ENCODE measurements around the gene LRRC8C. TPM values are rescaled to one million over a fixed set of nuclear protein-coding genes. Genes with fewer than 3 reads are reported as not detected.
A peak's percentile ranks its signal among the peaks of the same experiment; 100 is the strongest.

The LRRC8C gene
- total RNA-seq, 2 experiments from 2014 or later: 32.9 to 35.0 TPM

DNA sequence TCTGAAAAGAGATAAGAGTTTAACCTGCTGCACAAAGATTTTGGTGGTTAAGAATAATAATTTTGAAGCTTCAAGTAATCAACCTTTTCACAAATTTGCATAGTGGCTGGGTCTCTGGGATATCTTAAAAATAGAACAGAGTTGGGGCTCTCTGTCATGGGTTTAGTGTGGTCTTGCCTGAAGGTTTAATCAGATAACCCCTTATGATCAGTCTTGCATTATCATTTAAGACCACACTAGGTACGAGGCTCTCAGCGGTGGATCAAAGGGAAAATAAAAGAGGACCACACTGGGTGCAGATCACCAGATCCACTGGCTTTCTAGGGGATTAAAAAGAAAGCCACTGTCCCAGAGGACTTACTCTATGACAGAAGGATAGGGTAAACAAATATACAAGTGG, 19.5 kb downstream of the LRRC8C start:
- peaks cover 63% of the 10 kb centered on the region for H3K36me3 Mint-ChIP-seq (ENCODE audit: low read depth)
- peaks cover 11% of the 10 kb centered on the region for H3K9me3 Mint-ChIP-seq (ENCODE audit: insufficient read depth)
- peak; percentile 23 for ATAC-seq
- H3K27me3 Mint-ChIP-seq (ENCODE audit: low read depth): no peaks in the 10 kb centered on the region
- H3K4me3 Mint-ChIP-seq: no peak overlapping the region
- DNase-seq: no peak
- H3K4me1 Mint-ChIP-seq (ENCODE audit: low read depth): peaks cover 86% of the 10 kb centered on the region
- CTCF ChIA-PET: interaction anchor here (1.0 to 1.6 kb wide), 3 partner anchors 12 to 129 kb away, joined by 3 to 4 read pairs (median 3); no protein-coding TSS in a partner anchor
- peak overlapping the region; percentile 39 for H3K27ac Mint-ChIP-seq
- POLR2A ChIA-PET: interaction anchor here (0.9 to 5.1 kb wide), 3 partner anchors 8 to 17 kb away, joined by 3 to 19 read pairs (median 4); no protein-coding TSS in a partner anchor

DNA sequence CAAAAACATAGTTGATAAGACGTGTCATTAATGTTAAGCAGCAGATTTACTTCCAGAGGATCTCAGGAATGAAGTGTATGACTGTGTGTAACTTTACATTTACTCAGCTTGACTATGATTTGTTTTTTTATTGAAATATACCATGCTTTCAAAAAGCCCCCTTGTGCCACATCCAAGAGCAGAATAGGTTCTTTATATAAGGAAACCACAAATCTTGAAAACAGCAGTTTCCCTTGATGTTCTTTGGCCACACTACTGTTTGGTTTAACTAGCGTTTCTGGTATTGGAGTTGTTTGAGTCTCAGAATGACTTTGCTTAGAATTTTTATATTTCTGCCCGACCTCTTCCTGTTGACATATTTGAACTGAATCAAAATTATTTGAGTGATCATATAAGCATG, 25.0 kb downstream of the LRRC8C start:
- Mint-ChIP-seq H3K4me3 (peak overlapping the region; percentile 60), H3K27ac (peak overlapping the region; percentile 79), H3K27me3 (ENCODE audit: low read depth) (no peaks in the 10 kb centered on the region), H3K4me1 (ENCODE audit: low read depth) (peaks cover 92% of the 10 kb centered on the region), H3K9me3 (ENCODE audit: insufficient read depth) (peaks cover 9% of the 10 kb centered on the region), H3K36me3 (ENCODE audit: low read depth) (peaks cover 61% of the 10 kb centered on the region)
- ChIA-PET POLR2A (interaction anchor here (1.9 to 6.6 kb wide), 4 partner anchors 23 to 105 kb away, joined by 6 to 38 read pairs (median 11); partner anchors contain the start of gene LRRC8C), CTCF (interaction anchor here (0.9 to 7.2 kb wide), 9 partner anchors 10 to 105 kb away, joined by 3 to 80 read pairs (median 11); partner anchors contain the start of gene LRRC8C)
- peak; percentile 59 for DNase-seq
- ATAC-seq: peak; percentile 84

DNA sequence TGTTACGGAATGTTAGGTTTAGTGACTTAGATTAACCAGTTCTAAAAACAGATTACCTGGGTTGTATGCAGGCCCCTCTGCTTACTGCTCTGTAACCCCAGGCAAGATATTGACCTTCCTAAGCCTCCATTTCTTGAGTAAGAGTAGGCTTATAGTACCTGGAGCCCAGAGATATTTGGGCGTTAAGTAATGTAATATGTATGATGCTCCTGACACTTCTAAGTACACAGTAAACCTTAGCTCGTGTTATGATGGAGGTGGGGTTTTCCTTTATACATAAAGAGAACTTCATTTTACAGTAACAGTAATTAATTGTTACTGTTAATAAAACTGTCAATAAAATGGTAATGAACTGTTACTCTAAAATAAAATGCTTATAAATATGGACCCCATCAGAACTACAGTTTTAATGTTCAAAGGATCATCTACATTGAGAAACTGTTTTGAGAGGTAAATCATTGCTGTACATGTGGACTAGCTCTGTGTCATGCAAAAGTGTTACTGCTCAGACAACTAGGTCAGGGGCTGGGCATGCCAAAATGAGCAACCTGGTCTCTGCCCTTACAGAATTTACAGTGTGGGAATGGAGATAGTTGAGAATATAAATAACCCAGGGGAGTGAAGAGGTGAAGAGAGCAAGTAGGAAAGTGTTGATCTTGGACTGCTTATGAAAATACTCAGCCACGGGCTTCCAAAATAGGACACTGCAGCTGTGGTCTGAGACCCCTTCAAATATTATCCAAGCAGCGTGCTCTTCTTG, 26.6 kb downstream of the LRRC8C start:
- H3K27me3 Mint-ChIP-seq (ENCODE audit: low read depth): no peaks in the 10 kb centered on the region
- peak overlapping the region; percentile 76 for H3K27ac Mint-ChIP-seq
- H3K4me1 Mint-ChIP-seq (ENCODE audit: low read depth): peaks cover 91% of the 10 kb centered on the region
- ChIA-PET CTCF (interaction anchor here (0.7 to 7.2 kb wide), 10 partner anchors 9 to 329 kb away, joined by 3 to 80 read pairs (median 14); partner anchors contain the start of gene LRRC8C), POLR2A (interaction anchor here (0.9 to 6.6 kb wide), 10 partner anchors 8 to 184 kb away, joined by 3 to 38 read pairs (median 5); partner anchors contain the start of gene LRRC8C)
- peaks cover 64% of the 10 kb centered on the region for H3K36me3 Mint-ChIP-seq (ENCODE audit: low read depth)
- DNase-seq (no peak), ATAC-seq (peak; percentile 22)
- H3K4me3 Mint-ChIP-seq: no peak overlapping the region
- peaks cover 18% of the 10 kb centered on the region for H3K9me3 Mint-ChIP-seq (ENCODE audit: insufficient read depth)

DNA sequence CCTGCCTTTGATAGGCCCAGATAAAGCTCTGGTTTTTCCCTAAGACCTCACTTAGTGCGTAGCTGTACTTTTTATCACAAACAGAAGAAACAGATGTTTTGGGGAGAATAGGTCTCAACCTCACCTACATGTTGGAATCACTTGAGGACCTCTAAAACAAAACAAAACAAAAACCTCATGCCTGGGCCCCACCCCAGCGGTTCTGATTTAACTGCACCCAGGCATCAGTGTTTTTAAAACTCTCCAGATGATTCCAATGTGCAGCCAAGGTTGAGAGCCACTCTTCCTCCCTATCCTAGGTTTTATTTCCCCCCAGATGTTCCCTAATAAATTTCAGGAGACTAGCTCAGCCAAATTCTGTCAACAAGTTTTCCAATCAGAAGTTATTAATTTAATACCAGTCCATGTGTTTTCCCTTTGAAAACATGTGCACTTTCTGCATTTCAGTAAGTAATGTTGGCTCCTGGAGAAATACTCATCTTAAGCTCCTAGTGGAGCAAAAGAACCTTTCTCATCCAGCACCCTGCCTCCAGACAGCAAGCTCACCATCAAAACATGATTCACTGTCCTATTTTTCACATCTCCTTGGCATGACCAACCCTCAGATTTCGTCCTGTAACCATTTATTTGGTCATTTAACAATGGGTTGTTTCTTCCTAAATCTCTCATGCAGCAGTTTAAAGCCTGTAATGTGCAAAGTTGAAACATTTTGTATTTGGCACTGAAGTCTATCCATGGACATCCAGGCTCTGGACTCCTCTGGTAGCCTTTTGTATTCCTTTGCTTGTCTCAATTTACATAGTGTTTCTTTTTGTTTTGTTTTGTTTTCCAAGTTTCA, 27.5 kb downstream of the LRRC8C start:
- Mint-ChIP-seq H3K27me3 (ENCODE audit: low read depth) (no peaks in the 10 kb centered on the region), H3K9me3 (ENCODE audit: insufficient read depth) (peaks cover 10% of the 10 kb centered on the region), H3K4me3 (peak overlapping the region; percentile 15), H3K36me3 (ENCODE audit: low read depth) (peaks cover 62% of the 10 kb centered on the region), H3K27ac (peak overlapping the region; percentile 76), H3K4me1 (ENCODE audit: low read depth) (peaks cover 89% of the 10 kb centered on the region)
- DNase-seq: no peak
- ChIA-PET CTCF (interaction anchor here (0.7 to 7.2 kb wide), 8 partner anchors 9 to 103 kb away, joined by 3 to 80 read pairs (median 4); partner anchors contain the start of gene LRRC8C), POLR2A (interaction anchor here (1.1 to 6.6 kb wide), 6 partner anchors 9 to 59 kb away, joined by 3 to 38 read pairs (median 5); partner anchors contain the start of gene LRRC8C)
- ATAC-seq: no peak

DNA sequence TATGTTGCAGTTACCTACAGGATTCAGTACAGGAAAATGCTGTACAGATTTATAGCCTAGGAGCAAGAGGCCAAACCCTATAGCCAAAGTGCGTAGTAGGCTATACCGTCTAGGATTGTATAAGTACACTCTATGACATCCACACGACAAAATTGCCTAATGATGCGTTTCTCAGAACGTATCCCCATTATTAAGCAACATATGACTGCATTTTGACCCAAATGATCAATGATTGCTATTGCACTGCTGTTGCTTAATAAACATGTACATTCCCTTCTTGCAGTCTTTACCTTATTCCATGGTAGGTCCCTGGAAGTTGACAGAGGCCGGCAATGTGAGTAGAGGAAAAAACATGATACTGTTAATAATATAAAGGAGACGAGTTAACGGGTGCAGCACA, 33.0 kb downstream of the LRRC8C start:
- peaks cover 61% of the 10 kb centered on the region for H3K36me3 Mint-ChIP-seq (ENCODE audit: low read depth)
- ChIA-PET CTCF (interaction anchor here (5.9 kb wide), 1 partner anchor 97 kb away, joined by 25 read pairs; no protein-coding TSS in a partner anchor), POLR2A (no interaction called here)
- ATAC-seq: no peak
- H3K9me3 Mint-ChIP-seq (ENCODE audit: insufficient read depth): peaks cover 10% of the 10 kb centered on the region
- DNase-seq: no peak
- H3K4me3 Mint-ChIP-seq: no peak overlapping the region
- H3K27ac Mint-ChIP-seq: no peak overlapping the region
- no peaks in the 10 kb centered on the region for H3K27me3 Mint-ChIP-seq (ENCODE audit: low read depth)
- peaks cover 77% of the 10 kb centered on the region for H3K4me1 Mint-ChIP-seq (ENCODE audit: low read depth)

DNA sequence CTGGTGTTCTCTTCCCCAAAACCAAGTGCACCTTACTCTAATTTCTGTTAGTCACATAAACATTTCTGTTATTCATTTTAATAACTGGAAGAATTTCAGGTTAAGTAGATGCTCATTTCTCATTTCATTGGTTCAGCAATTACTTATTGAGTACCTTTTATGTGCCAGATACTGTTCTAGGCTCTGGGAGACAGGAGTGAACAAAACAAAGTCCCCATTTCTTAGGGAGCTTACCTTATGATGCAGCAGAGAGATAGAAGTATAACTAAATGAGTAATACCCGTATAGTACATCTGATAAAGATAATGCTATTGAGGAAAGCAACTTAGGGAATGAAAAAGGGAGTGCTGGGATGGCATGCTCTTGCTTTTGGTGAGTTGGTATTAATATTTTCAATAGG, 33.7 kb downstream of the LRRC8C start:
- POLR2A ChIA-PET: interaction anchor here (1.3 kb wide), 1 partner anchor 91 kb away, joined by 5 read pairs; no protein-coding TSS in a partner anchor
- H3K36me3 Mint-ChIP-seq (ENCODE audit: low read depth): peaks cover 60% of the 10 kb centered on the region

DNA sequence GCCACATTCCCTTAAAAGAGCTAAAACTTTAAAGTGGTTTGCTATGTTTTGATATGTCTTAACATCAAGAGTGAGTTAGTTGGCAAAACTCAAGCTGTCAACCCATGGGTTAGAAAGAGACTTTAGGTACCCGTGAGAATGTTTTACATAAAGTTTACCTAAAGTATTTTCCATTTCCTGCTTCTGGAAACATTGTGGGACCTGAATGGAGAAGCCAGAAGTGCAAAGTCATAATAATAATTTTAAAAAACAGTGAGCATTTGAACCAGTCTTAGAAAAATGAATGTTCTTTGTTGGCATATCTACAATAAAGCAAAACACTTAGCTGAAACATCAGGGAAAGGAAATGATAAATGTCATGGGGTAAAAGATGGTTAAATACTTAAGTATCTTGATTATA, 34.8 kb downstream of the LRRC8C start:
- ChIA-PET POLR2A (interaction anchor here (0.7 to 1.3 kb wide), 2 partner anchors 60 to 90 kb away, joined by 3 to 5 read pairs; no protein-coding TSS in a partner anchor), CTCF (interaction anchor here (0.9 to 5.9 kb wide), 7 partner anchors 8 to 113 kb away, joined by 3 to 25 read pairs (median 4); no protein-coding TSS in a partner anchor)
- peaks cover 73% of the 10 kb centered on the region for H3K4me1 Mint-ChIP-seq (ENCODE audit: low read depth)
- H3K4me3 Mint-ChIP-seq: no peak overlapping the region
- peak overlapping the region; percentile 41 for H3K27ac Mint-ChIP-seq
- H3K36me3 Mint-ChIP-seq (ENCODE audit: low read depth): peaks cover 60% of the 10 kb centered on the region
- peaks cover 10% of the 10 kb centered on the region for H3K9me3 Mint-ChIP-seq (ENCODE audit: insufficient read depth)
- ATAC-seq (no peak), DNase-seq (no peak)
- no peaks in the 10 kb centered on the region for H3K27me3 Mint-ChIP-seq (ENCODE audit: low read depth)

More for the DNA sequence above, 33.7 kb downstream of the LRRC8C start:
- CTCF ChIA-PET: interaction anchor here (0.9 to 5.9 kb wide), 4 partner anchors 8 to 114 kb away, joined by 3 to 25 read pairs (median 14); no protein-coding TSS in a partner anchor
- ATAC-seq (no peak), DNase-seq (no peak)
- H3K9me3 Mint-ChIP-seq (ENCODE audit: insufficient read depth): peaks cover 10% of the 10 kb centered on the region
- no peak overlapping the region for H3K4me3 Mint-ChIP-seq
- no peak overlapping the region for H3K27ac Mint-ChIP-seq
- no peaks in the 10 kb centered on the region for H3K27me3 Mint-ChIP-seq (ENCODE audit: low read depth)
- peaks cover 77% of the 10 kb centered on the region for H3K4me1 Mint-ChIP-seq (ENCODE audit: low read depth)

DNA sequence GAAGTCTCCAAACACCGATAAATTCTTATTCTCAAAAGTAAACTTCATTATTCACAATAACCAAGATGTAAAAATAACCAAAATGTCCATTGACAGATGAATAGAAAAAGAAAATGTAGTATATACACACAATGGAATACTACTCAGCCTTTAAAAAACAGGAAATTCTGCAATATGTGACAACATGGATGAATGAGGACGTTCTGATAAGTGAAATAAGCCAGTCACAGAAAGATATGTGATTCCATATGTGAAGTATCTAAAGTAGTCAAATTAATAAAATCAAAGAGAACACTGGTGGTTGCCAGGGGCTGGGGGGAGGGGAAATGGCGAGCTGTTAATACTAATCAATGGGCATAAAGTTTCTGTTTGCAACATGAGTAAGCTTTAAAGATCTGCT, 36.0 kb downstream of the LRRC8C start:
- POLR2A ChIA-PET: interaction anchor here (1.2 kb wide), 1 partner anchor 9 kb away, joined by 5 read pairs; no protein-coding TSS in a partner anchor
- H3K36me3 Mint-ChIP-seq (ENCODE audit: low read depth): peaks cover 61% of the 10 kb centered on the region
- no peak overlapping the region for H3K4me3 Mint-ChIP-seq
- CTCF ChIA-PET: interaction anchor here (1.5 to 5.9 kb wide), 3 partner anchors 10 to 94 kb away, joined by 4 to 25 read pairs (median 24); no protein-coding TSS in a partner anchor
- H3K27me3 Mint-ChIP-seq (ENCODE audit: low read depth): no peaks in the 10 kb centered on the region
- peaks cover 78% of the 10 kb centered on the region for H3K4me1 Mint-ChIP-seq (ENCODE audit: low read depth)
- DNase-seq (no peak), ATAC-seq (no peak)
- peaks cover 5% of the 10 kb centered on the region for H3K9me3 Mint-ChIP-seq (ENCODE audit: insufficient read depth)
- no peak overlapping the region for H3K27ac Mint-ChIP-seq

DNA sequence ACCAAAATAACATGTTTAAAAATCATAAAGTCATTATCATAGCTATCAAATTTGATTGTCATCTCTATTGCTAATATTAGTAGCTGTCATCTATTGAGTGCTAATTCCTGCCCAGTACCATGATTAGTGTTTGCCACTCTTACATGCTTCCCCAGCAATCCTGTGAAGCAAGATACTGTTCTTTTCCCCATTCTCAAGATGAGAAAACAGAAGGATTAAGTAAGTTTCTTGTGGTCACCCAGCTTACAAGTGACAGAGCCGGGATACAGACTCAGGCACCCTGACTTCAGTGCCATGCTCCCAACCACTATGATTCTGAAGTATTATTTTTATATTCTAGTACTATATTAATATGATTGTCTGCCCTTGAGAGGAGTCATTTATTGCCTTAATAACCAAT, 36.5 kb downstream of the LRRC8C start:
- peaks cover 76% of the 10 kb centered on the region for H3K4me1 Mint-ChIP-seq (ENCODE audit: low read depth)
- POLR2A ChIA-PET: interaction anchor here (0.6 to 1.2 kb wide), 2 partner anchors 9 to 58 kb away, joined by 3 to 5 read pairs; no protein-coding TSS in a partner anchor
- no peak overlapping the region for H3K27ac Mint-ChIP-seq
- DNase-seq (no peak), ATAC-seq (no peak)
- peaks cover 60% of the 10 kb centered on the region for H3K36me3 Mint-ChIP-seq (ENCODE audit: low read depth)
- H3K4me3 Mint-ChIP-seq: no peak overlapping the region
- H3K27me3 Mint-ChIP-seq (ENCODE audit: low read depth): no peaks in the 10 kb centered on the region
- CTCF ChIA-PET: interaction anchor here (1.5 to 5.9 kb wide), 4 partner anchors 10 to 94 kb away, joined by 4 to 25 read pairs (median 16); no protein-coding TSS in a partner anchor
- H3K9me3 Mint-ChIP-seq (ENCODE audit: insufficient read depth): peaks cover under 1% of the 10 kb centered on the region

DNA sequence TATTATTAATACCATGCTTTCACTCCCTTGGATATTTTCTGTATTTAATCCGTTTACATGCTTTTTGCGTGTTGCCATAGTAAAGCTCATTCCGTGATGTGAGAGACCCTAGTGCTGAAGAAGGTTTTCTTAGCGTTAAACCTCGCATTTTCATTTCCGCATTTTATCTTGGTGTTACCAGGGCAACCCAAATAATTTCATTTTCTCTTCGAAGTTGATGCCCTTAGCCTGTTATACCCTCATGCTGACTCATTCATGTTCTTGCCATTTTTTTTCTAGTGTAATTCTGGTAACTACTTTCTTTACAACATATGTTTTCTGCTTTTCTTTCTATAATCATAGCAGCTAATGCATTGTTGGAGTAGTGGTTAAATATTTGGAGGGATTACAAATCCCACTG, 37.2 kb downstream of the LRRC8C start:
- Mint-ChIP-seq H3K4me3 (peak overlapping the region; percentile 14), H3K4me1 (ENCODE audit: low read depth) (peaks cover 76% of the 10 kb centered on the region), H3K27me3 (ENCODE audit: low read depth) (no peaks in the 10 kb centered on the region), H3K36me3 (ENCODE audit: low read depth) (peaks cover 60% of the 10 kb centered on the region), H3K27ac (peak overlapping the region; percentile 17), H3K9me3 (ENCODE audit: insufficient read depth) (no peaks in the 10 kb centered on the region)
- POLR2A ChIA-PET: interaction anchor here (0.6 kb wide), 1 partner anchor 59 kb away, joined by 3 read pairs; no protein-coding TSS in a partner anchor
- CTCF ChIA-PET: interaction anchor here (1.3 to 5.9 kb wide), 6 partner anchors 11 to 93 kb away, joined by 3 to 25 read pairs (median 6); no protein-coding TSS in a partner anchor
- ATAC-seq (peak; percentile 81), DNase-seq (no peak)

DNA sequence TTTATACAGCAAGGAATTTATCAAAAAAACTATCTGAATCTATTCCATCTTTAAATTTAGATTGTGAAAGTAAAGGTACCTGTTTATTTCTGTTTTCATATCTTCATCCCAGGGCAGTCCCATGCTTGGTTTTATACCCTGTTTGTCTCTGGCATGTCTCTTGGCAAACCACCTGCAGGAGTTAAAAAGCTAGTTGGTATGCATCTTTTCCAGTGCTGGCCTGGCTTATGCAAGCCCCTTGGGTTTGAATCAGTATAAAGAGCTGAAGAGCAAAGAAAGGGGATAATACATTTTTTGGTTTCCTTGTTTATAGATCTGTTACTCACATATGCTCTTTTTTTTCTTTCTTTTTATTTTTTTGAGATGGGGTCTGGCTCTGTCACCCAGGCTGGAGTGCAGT, 37.8 kb downstream of the LRRC8C start:
- CTCF ChIA-PET: interaction anchor here (1.0 to 5.9 kb wide), 7 partner anchors 12 to 93 kb away, joined by 3 to 25 read pairs (median 4); no protein-coding TSS in a partner anchor
- POLR2A ChIA-PET: no interaction called here
- no peak overlapping the region for H3K4me3 Mint-ChIP-seq
- no peaks in the 10 kb centered on the region for H3K9me3 Mint-ChIP-seq (ENCODE audit: insufficient read depth)
- peaks cover 62% of the 10 kb centered on the region for H3K36me3 Mint-ChIP-seq (ENCODE audit: low read depth)
- ATAC-seq (no peak), DNase-seq (no peak)
- H3K27ac Mint-ChIP-seq: peak overlapping the region; percentile 71
- H3K27me3 Mint-ChIP-seq (ENCODE audit: low read depth): no peaks in the 10 kb centered on the region
- H3K4me1 Mint-ChIP-seq (ENCODE audit: low read depth): peaks cover 81% of the 10 kb centered on the region
